Right ventricle myocardium inferior (tissue), 1 donor: ENCODE data around the gene SRCAP. TPM values are rescaled to one million over a fixed set of nuclear protein-coding genes. Genes with fewer than 3 reads are reported as not detected.
A peak's percentile ranks its signal among the peaks of the same experiment; 100 is the strongest.

Source experiments
- ATAC-seq: fragments of 200-7000 bp; cut with Tn5 transposase; one replicate; pipeline ENCODE4 v1.9.1; 2020; ENCODE audit warnings: mild to moderate bottlenecking, moderate library complexity
- DNase-seq: peaks from one replicate; pipeline ENCODE4 v3.0.0; 2021; ENCODE audit errors: missing footprints
- intact Hi-C: fragments of 100-400 bp; cut with DNase I; formaldehyde crosslinking; loops from one replicate; pipeline ENCODE4 v1.11.0; 2022
- long read RNA-seq: library from polyadenylated mRNA; unstranded; transcript quantifications from one replicate; pipeline ENCODE4 v2.0.0, GENCODE V29; 2021
- total RNA-seq: library from RNA; stranded (reverse); fragmentation: NEBNext Ultra II Directional; extraction: Animal tissue kit (Norgen Biotek cat#: 25700); gene quantifications from one replicate; pipeline ENCODE4 v1.2.1, GENCODE V29; 2021
- donor health status: DM: no; HTN: yes; CAD: no; lungs with severe emphysema.

The SRCAP gene
- total RNA-seq, result 39.7 TPM
- long read RNA-seq, partial matches to known transcripts, result 1 of 1 reads
- long read RNA-seq, other reads (novel, unspliced or antisense), result 0 of 1 reads

DNA sequence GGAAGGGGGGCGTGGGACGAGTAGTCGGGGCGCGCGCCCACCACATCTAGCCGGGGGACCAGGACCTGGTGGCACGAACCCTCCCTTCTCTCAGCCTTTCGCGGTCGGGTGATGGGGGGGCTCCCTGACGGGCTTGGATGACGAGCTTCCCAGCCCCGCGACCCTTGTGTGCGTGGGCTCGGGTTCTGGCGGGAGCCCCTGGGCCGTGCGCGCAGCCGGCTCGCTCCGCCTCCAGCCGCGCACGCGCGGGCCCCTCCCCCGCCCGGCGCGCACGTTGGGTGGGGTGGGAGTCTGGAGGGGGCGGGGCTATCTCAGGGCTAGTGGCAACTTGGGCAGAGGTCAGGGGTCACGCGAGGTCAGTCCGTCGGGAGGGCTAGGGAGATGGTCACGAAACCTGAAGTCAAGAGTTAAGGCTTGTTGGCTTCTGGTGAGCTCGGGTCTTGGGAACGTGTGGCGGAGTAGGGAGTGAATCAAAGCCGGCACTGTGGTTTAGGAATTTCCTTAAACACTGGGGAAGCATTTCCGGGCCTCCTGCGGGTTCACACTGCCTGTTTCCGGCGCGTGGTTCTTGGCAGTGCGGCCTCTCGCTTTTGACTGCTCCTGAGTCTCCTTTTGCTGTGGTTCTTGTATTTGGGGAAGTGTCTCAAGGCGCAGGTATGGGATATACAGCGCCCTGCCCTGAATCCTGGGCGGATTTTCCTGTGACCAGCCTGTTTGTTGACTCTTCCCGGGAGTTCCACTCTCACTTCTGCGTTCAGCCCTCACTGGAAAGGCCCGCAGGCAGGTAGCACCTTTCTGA, at the start of gene SRCAP:
SRCAP (plus strand) TSS at position 356 of the 799 bp plus-strand sequence. CDS start 1,654 bp downstream, outside the sequence.
- DNase-seq (peak; percentile 92), ATAC-seq (peak; percentile 80)
- intact Hi-C loops, result loop anchor here (1.0 to 5.0 kb wide), 3 partner anchors 37 to 223 kb away; no protein-coding TSS in a partner anchor

DNA sequence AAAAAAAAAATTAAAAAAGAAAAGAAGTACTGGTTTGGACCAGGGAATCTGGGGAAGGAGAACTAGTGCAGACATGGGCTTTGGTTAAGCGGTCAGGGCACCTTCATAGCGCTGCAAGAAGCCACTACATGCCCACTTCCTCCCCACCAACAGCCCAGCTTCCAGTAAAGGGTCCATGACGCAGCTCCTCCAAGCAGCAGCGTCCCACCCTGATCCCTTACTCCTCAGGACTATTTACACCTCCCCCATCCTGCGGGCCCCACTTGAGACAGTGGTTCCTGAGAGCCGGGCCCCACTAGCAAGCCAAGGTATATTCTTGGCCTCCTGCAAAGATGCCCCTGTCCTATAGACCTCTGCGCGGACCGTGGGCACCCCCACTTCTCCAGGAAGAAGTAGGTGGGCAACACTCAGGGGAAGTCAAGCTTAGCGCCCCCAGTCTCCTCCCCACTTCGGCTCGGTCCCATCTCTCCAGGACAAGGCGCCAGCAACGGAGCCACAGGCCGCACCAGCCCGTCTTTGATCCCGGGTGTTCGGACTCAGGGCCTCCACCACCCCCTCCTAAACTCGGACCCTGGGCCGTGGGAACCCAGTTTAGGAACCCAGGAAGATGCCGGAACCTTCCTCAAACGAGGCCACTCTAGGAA, 49.1 kb upstream of the SRCAP start:
- DNase-seq (peak; percentile 80), ATAC-seq (no peak)
- intact Hi-C loops, result loop anchor here (1.0 to 5.0 kb wide), 3 partner anchors 16 to 123 kb away; partner anchors contain the start of gene ZNF688

GRCh38 chr16:30650369-30651123, 48.4 kb upstream of the SRCAP start, which contains the start of gene PRR14:
TSS of gene PRR14 (plus strand) at chr16:30650960. CDS start at chr16:30651646, 686 bp downstream.
- peak; percentile 100 for DNase-seq
- ATAC-seq, result peak; percentile 94
- intact Hi-C loops, result loop anchor here (1.0 to 5.0 kb wide), 3 partner anchors 16 to 123 kb away; partner anchors contain the start of gene ZNF688

GRCh38 chr16:30651124-30652004, 47.6 kb upstream of the SRCAP start:
- intact Hi-C loops, result loop anchor here (5.0 kb wide), 1 partner anchor 79 kb away; the partner anchor contains the start of gene ZNF688
- DNase-seq, result peak; percentile 87
- peak; percentile 81 for ATAC-seq

- intact Hi-C loops, result loop anchor here (5.0 kb wide), 1 partner anchor 80 kb away; the partner anchor contains the start of gene ZNF688
- DNase-seq, result no peak
- ATAC-seq, result no peak
Observed at GRCh38 chr16:30652005-30652296, 47.0 kb upstream of the SRCAP start.

DNA sequence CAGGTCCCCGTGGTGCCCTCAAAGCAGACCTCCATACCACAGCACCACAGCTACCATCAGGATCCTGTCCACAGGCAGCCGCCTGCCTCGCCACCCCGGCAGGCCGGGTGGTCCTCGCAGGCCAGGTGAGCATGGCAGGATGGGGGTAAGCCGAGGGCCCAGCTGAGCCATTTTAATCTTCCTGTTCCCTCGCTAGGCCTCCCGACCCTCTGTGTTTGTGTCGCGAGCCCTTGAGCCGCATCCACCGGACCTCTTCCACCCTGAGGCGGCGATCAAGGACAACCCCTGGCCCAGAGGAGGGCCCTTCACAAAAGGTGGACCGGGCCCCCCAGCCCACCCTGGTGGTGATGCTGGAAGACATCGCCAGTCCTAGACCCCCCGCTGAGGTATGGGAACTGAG, 46.3 kb upstream of the SRCAP start:
- intact Hi-C loops, result loop anchor here (5.0 kb wide), 1 partner anchor 80 kb away; the partner anchor contains the start of gene ZNF688
- DNase-seq, result no peak

GRCh38 chr16:30654856-30655255, 44.1 kb upstream of the SRCAP start:
- DNase-seq (no peak), ATAC-seq (no peak)
- intact Hi-C loops, result loop anchor here (5.0 kb wide), 1 partner anchor 83 kb away; the partner anchor contains the start of gene ZNF688

More for the DNA sequence above, 46.3 kb upstream of the SRCAP start:
- no peak for ATAC-seq

- DNase-seq, result no peak
- intact Hi-C loops, result no loop called here
- ATAC-seq, result no peak
Observed at GRCh38 chr16:30655815-30656347, 43.1 kb upstream of the SRCAP start.

DNA sequence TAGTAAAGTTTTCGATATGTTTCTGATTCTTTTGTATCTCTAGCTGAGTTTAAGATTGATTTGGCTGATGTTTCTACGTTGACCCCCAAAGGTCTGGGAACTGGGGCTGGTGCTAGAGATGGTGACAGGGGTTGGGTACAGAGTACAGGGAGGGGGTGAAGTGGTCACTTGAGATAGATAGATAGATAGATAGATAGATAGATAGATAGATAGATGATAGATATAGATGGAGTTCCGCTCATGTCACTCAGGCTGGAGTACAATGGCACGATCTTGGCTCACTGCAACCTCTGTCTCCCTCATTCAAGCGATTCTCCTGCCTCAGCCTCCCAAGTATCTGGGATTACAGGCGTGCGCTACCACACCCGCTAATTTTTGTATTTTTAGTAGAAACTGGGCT, 42.6 kb upstream of the SRCAP start:
- intact Hi-C loops, result no loop called here
- DNase-seq (no peak), ATAC-seq (no peak)

GRCh38 chr16:30656974-30657865, 41.8 kb upstream of the SRCAP start:
- intact Hi-C loops, result no loop called here

GRCh38 chr16:30657866-30658730, 40.9 kb upstream of the SRCAP start, which contains the start of gene FBRS:
TSS of gene FBRS (plus strand) at chr16:30658431. CDS start at chr16:30659519, 1,088 bp downstream.
- DNase-seq, result peak; percentile 100
- peak; percentile 89 for ATAC-seq
- intact Hi-C loops, result no loop called here

More at GRCh38 chr16:30656974-30657865, 41.8 kb upstream of the SRCAP start:
- DNase-seq (no peak), ATAC-seq (no peak)

GRCh38 chr16:30658731-30659506, 40.1 kb upstream of the SRCAP start:
- ATAC-seq (peak; percentile 23), DNase-seq (peak; percentile 87)
- intact Hi-C loops, result no loop called here

GRCh38 chr16:30659507-30660423, 39.2 kb upstream of the SRCAP start:
- peak; percentile 80 for DNase-seq
- intact Hi-C loops, result loop anchor here (5.0 kb wide), 1 partner anchor 38 kb away; the partner anchor contains the start of gene SRCAP

More at GRCh38 chr16:30659507-30660423, 39.2 kb upstream of the SRCAP start:
- no peak for ATAC-seq
